ENCODE results near the gene CMIP.
"Not testable (repeated sequence)": the region's sequence is repeated elsewhere in the genome, so short reads cannot be mapped to it uniquely, and the experiment has no call there.

CMIP gene

GRCh38 chr16:81403601-81404391, 40.8 kb upstream of the CMIP start:
- peak; percentile 75 for DNase-seq
- Histone ChIP-seq H2BK15ac (ENCODE audit: low read depth, poor library complexity, severe bottlenecking) (peak overlapping the region; percentile 13), H2BK12ac (ENCODE audit: low read length in 2 of 2) (peak overlapping the region in 1 of 2 experiments; percentile 70), H3K4ac (ENCODE audit: low read depth in 1 of 2, low read length in 2 of 2) (no peak overlapping the region), H2AFZ (ENCODE audit: low read depth, low read length) (peak overlapping the region; percentile 59), H2BK120ac (ENCODE audit: low read depth, low read length) (no peak overlapping the region), H3K9ac (ENCODE audit: low read length) (peak overlapping the region; percentile 58), H3K18ac (ENCODE audit: low read depth in 1 of 2, low read length in 2 of 2) (peak overlapping the region in 1 of 2 experiments; percentile 32), H4K91ac (ENCODE audit: low read length) (peak overlapping the region; percentile 47), H3K36me3 (ENCODE audit: control insufficient read depth in 1 of 2, insufficient read depth in 2 of 2, low read depth in 1 of 2, low read length in 2 of 2) (no peaks in the 10 kb centered on the region), H3K23ac (ENCODE audit: low read length in 2 of 2) (no peak overlapping the region), H4K8ac (ENCODE audit: low read length) (no peak overlapping the region), H3K4me3 (ENCODE audit: insufficient read depth in 1 of 2, low read depth in 1 of 2, low read length in 2 of 2) (peak overlapping the region in 1 of 2 experiments; percentile 67), H3K4me1 (ENCODE audit: control insufficient read depth, insufficient read depth, low read depth, low read length) (peaks cover 17% of the 10 kb centered on the region), H3K4me2 (ENCODE audit: low read length, poor library complexity, severe bottlenecking) (peak overlapping the region; percentile 67), H2BK5ac (ENCODE audit: low read depth, low read length, poor library complexity, severe bottlenecking) (no peak overlapping the region), H2AK5ac (ENCODE audit: low read length, severe bottlenecking) (peak overlapping the region; percentile 20), H3K27me3 (ENCODE audit: control insufficient read depth in 1 of 2, insufficient read depth in 1 of 2, low read length in 2 of 2) (peaks cover 0 to 5% of the 10 kb centered on the region in 2 experiments), H3K14ac (ENCODE audit: low read length in 2 of 2) (no peak overlapping the region), H3K9me3 (ENCODE audit: control insufficient read depth, low read length) (no peaks in the 10 kb centered on the region), H3K27ac (ENCODE audit: low read length, poor library complexity, severe bottlenecking) (no peak overlapping the region), H3K79me1 (replicated peaks; ENCODE audit: low read length, poor library complexity, severe bottlenecking) (no peaks in the 10 kb centered on the region)
- 31% methylated on average over 37 of the region's 37 CpGs for WGBS

- not testable (repeated sequence) for H3K79me1 ChIP-seq (replicated peaks; ENCODE audit: low read length, poor library complexity, severe bottlenecking); H3K14ac ChIP-seq (ENCODE audit: low read length in 2 of 2); H2AK5ac ChIP-seq (ENCODE audit: low read length, severe bottlenecking); H3K9ac ChIP-seq (ENCODE audit: low read length); H2BK15ac ChIP-seq (ENCODE audit: low read depth, poor library complexity, severe bottlenecking); H3K27ac ChIP-seq (ENCODE audit: low read length, poor library complexity, severe bottlenecking); DNase-seq; H4K91ac ChIP-seq (ENCODE audit: low read length); H3K36me3 ChIP-seq (ENCODE audit: control insufficient read depth in 1 of 2, insufficient read depth in 2 of 2, low read depth in 1 of 2, low read length in 2 of 2); H2AFZ ChIP-seq (ENCODE audit: low read depth, low read length); H2BK5ac ChIP-seq (ENCODE audit: low read depth, low read length, poor library complexity, severe bottlenecking); H3K4me3 ChIP-seq (ENCODE audit: insufficient read depth in 1 of 2, low read depth in 1 of 2, low read length in 2 of 2); H3K23ac ChIP-seq (ENCODE audit: low read length in 2 of 2); H4K8ac ChIP-seq (ENCODE audit: low read length); H3K4ac ChIP-seq (ENCODE audit: low read depth in 1 of 2, low read length in 2 of 2); H3K18ac ChIP-seq (ENCODE audit: low read depth in 1 of 2, low read length in 2 of 2); H3K4me2 ChIP-seq (ENCODE audit: low read length, poor library complexity, severe bottlenecking); H3K9me3 ChIP-seq (ENCODE audit: control insufficient read depth, low read length); H2BK12ac ChIP-seq (ENCODE audit: low read length in 2 of 2); H2BK120ac ChIP-seq (ENCODE audit: low read depth, low read length)
- H3K27me3 ChIP-seq (ENCODE audit: control insufficient read depth in 1 of 2, insufficient read depth in 1 of 2, low read length in 2 of 2) = peaks cover 0 to 12% of the 10 kb centered on the region in 2 experiments
- peaks cover 17% of the 10 kb centered on the region for H3K4me1 ChIP-seq (ENCODE audit: control insufficient read depth, insufficient read depth, low read depth, low read length)
- 100% methylated on average over 1 of the region's 2 CpGs for WGBS
Measured at GRCh38 chr16:81405002-81405401, 39.6 kb upstream of the CMIP start.

- Histone ChIP-seq H4K8ac (ENCODE audit: low read length) (no peak overlapping the region), H3K4ac (ENCODE audit: low read depth in 1 of 2, low read length in 2 of 2) (no peak overlapping the region), H3K23ac (ENCODE audit: low read length in 2 of 2) (no peak overlapping the region), H3K27me3 (ENCODE audit: control insufficient read depth in 1 of 2, insufficient read depth in 1 of 2, low read length in 2 of 2) (peaks cover 0 to 12% of the 10 kb centered on the region in 2 experiments), H3K4me3 (ENCODE audit: insufficient read depth in 1 of 2, low read depth in 1 of 2, low read length in 2 of 2) (no peak overlapping the region), H3K79me1 (replicated peaks; ENCODE audit: low read length, poor library complexity, severe bottlenecking) (no peaks in the 10 kb centered on the region), H3K4me2 (ENCODE audit: low read length, poor library complexity, severe bottlenecking) (peak overlapping the region; percentile 31), H3K18ac (ENCODE audit: low read depth in 1 of 2, low read length in 2 of 2) (peak overlapping the region in 1 of 2 experiments; percentile 42), H4K91ac (ENCODE audit: low read length) (no peak overlapping the region), H2BK15ac (ENCODE audit: low read depth, poor library complexity, severe bottlenecking) (peak overlapping the region; percentile 68), H2AK5ac (ENCODE audit: low read length, severe bottlenecking) (no peak overlapping the region), H2BK5ac (ENCODE audit: low read depth, low read length, poor library complexity, severe bottlenecking) (no peak overlapping the region), H3K9me3 (ENCODE audit: control insufficient read depth, low read length) (no peaks in the 10 kb centered on the region), H2BK120ac (ENCODE audit: low read depth, low read length) (no peak overlapping the region), H3K9ac (ENCODE audit: low read length) (no peak overlapping the region), H3K27ac (ENCODE audit: low read length, poor library complexity, severe bottlenecking) (peak overlapping the region; percentile 83), H3K4me1 (ENCODE audit: control insufficient read depth, insufficient read depth, low read depth, low read length) (peaks cover 19% of the 10 kb centered on the region), H3K14ac (ENCODE audit: low read length in 2 of 2) (no peak overlapping the region), H2AFZ (ENCODE audit: low read depth, low read length) (no peak overlapping the region), H2BK12ac (ENCODE audit: low read length in 2 of 2) (peak overlapping the region in 1 of 2 experiments; percentile 35), H3K36me3 (ENCODE audit: control insufficient read depth in 1 of 2, insufficient read depth in 2 of 2, low read depth in 1 of 2, low read length in 2 of 2) (no peaks in the 10 kb centered on the region)
- peak; percentile 87 for DNase-seq
- 8% methylated on average over 11 of the region's 11 CpGs for WGBS
Measured at GRCh38 chr16:81405702-81406113, 38.9 kb upstream of the CMIP start.

- H2BK120ac ChIP-seq (ENCODE audit: low read depth, low read length) = no peak overlapping the region
- DNase-seq = no peak
- no peak overlapping the region for H3K9ac ChIP-seq (ENCODE audit: low read length)
- H3K23ac ChIP-seq (ENCODE audit: low read length in 2 of 2) = no peak overlapping the region
- no peak overlapping the region for H3K4ac ChIP-seq (ENCODE audit: low read depth in 1 of 2, low read length in 2 of 2)
- H3K9me3 ChIP-seq (ENCODE audit: control insufficient read depth, low read length) = no peaks in the 10 kb centered on the region
- H2BK15ac ChIP-seq (ENCODE audit: low read depth, poor library complexity, severe bottlenecking) = no peak overlapping the region
- no peak overlapping the region for H3K18ac ChIP-seq (ENCODE audit: low read depth in 1 of 2, low read length in 2 of 2)
- no peak overlapping the region for H4K8ac ChIP-seq (ENCODE audit: low read length)
- H2BK5ac ChIP-seq (ENCODE audit: low read depth, low read length, poor library complexity, severe bottlenecking) = no peak overlapping the region
- no peak overlapping the region for H4K91ac ChIP-seq (ENCODE audit: low read length)
- no peak overlapping the region for H2BK12ac ChIP-seq (ENCODE audit: low read length in 2 of 2)
- no peaks in the 10 kb centered on the region for H3K79me1 ChIP-seq (replicated peaks; ENCODE audit: low read length, poor library complexity, severe bottlenecking)
- WGBS = 94% methylated on average over 9 of the region's 9 CpGs
- H3K27ac ChIP-seq (ENCODE audit: low read length, poor library complexity, severe bottlenecking) = no peak overlapping the region
- H3K4me3 ChIP-seq (ENCODE audit: insufficient read depth in 1 of 2, low read depth in 1 of 2, low read length in 2 of 2) = no peak overlapping the region
- peaks cover 0 to 18% of the 10 kb centered on the region in 2 experiments for H3K27me3 ChIP-seq (ENCODE audit: control insufficient read depth in 1 of 2, insufficient read depth in 1 of 2, low read length in 2 of 2)
- peak overlapping the region; percentile 7 for H2AK5ac ChIP-seq (ENCODE audit: low read length, severe bottlenecking)
- peaks cover 27% of the 10 kb centered on the region for H3K4me1 ChIP-seq (ENCODE audit: control insufficient read depth, insufficient read depth, low read depth, low read length)
- no peak overlapping the region for H2AFZ ChIP-seq (ENCODE audit: low read depth, low read length)
- no peak overlapping the region for H3K4me2 ChIP-seq (ENCODE audit: low read length, poor library complexity, severe bottlenecking)
- no peak overlapping the region for H3K14ac ChIP-seq (ENCODE audit: low read length in 2 of 2)
- H3K36me3 ChIP-seq (ENCODE audit: control insufficient read depth in 1 of 2, insufficient read depth in 2 of 2, low read depth in 1 of 2, low read length in 2 of 2) = no peaks in the 10 kb centered on the region
Measured at GRCh38 chr16:81408409-81408950, 36.1 kb upstream of the CMIP start.
